WTC11 (cell line): ENCODE results near the gene FAM221B.

Source experiments
- GABPB1 ChIP-seq: sonication (generic); formaldehyde crosslinking; IDR thresholded peaks from 2 replicates; pipeline ENCODE4 v1.8.1; 2023; ENCODE audit warnings: mild to moderate bottlenecking, missing genetic modification reagents
- NFE2L1 ChIP-seq: sonication (generic); formaldehyde crosslinking; IDR thresholded peaks from 2 replicates; pipeline ENCODE4 v1.8.1; 2023; ENCODE audit warnings: missing genetic modification reagents
- ZNF416 ChIP-seq: fragments of 250-450 bp; sonication (Bioruptor Pico); IDR thresholded peaks from 2 replicates; pipeline ENCODE4 v1.9.0; 2021; ENCODE audit warnings: mild to moderate bottlenecking, inconsistent platforms
- TF ChIP-seq, protein P1 (sequence below): sonication (generic); formaldehyde crosslinking; IDR thresholded peaks from 2 replicates; pipeline ENCODE4 v1.8.0; 2022; ENCODE audit warnings: mild to moderate bottlenecking, missing genetic modification reagents
- TF ChIP-seq, protein P2 (sequence below): sonication (generic); formaldehyde crosslinking; IDR thresholded peaks from 2 replicates; pipeline ENCODE4 v1.8.1; 2022; ENCODE audit warnings: mild to moderate bottlenecking, moderate library complexity, missing genetic modification reagents
- TF ChIP-seq, protein P3 (sequence below): fragments of 200-600 bp; IDR thresholded peaks from 2 replicates; pipeline ENCODE4 v1.8.0; 2022; ENCODE audit warnings: antibody characterized with exemption

DNA sequence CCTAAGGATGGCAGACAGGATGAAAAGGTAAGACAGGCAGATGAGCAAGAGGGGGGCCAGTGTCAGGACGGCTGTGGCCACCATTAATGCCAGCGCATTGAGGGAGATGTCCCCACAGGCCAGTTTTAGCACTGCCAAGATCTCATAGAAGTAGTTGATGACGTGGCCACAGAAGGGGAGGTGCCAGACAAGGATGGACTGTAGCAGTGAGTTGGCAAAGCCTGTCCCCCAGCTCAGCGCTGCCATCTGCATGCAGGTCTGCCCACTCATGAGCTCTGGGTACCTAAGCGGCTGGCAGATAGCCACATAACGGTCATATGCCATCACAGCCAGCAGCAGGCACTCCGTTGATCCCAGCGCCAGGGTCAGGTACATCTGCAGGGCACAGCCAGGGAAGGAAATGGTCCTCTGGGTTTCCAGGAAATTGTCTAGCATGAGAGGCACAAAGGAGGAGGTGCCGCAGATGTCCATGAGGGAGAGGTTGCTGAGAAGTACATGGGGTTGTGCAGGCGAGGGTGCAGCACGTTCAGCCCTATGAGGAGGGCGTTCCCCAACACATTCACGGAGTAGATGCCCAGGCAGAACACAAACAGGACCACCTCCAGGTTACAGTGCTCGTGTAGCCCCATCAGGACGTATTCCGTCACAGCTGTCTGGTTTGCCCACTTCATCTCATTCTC, 30.9 kb upstream of the FAM221B start:
- TF ChIP-seq, protein P1, sequence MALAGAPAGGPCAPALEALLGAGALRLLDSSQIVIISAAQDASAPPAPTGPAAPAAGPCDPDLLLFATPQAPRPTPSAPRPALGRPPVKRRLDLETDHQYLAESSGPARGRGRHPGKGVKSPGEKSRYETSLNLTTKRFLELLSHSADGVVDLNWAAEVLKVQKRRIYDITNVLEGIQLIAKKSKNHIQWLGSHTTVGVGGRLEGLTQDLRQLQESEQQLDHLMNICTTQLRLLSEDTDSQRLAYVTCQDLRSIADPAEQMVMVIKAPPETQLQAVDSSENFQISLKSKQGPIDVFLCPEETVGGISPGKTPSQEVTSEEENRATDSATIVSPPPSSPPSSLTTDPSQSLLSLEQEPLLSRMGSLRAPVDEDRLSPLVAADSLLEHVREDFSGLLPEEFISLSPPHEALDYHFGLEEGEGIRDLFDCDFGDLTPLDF: no peak
- TF ChIP-seq GABPB1 (CRISPR knock-in tag) (no peak), NFE2L1 (CRISPR knock-in tag) (no peak), ZNF416 (CRISPR knock-in tag) (no peak)
- TF ChIP-seq, protein P2, sequence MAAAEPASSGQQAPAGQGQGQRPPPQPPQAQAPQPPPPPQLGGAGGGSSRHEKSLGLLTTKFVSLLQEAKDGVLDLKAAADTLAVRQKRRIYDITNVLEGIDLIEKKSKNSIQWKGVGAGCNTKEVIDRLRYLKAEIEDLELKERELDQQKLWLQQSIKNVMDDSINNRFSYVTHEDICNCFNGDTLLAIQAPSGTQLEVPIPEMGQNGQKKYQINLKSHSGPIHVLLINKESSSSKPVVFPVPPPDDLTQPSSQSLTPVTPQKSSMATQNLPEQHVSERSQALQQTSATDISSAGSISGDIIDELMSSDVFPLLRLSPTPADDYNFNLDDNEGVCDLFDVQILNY (CRISPR knock-in tag): no peak
- TF ChIP-seq, protein P3, sequence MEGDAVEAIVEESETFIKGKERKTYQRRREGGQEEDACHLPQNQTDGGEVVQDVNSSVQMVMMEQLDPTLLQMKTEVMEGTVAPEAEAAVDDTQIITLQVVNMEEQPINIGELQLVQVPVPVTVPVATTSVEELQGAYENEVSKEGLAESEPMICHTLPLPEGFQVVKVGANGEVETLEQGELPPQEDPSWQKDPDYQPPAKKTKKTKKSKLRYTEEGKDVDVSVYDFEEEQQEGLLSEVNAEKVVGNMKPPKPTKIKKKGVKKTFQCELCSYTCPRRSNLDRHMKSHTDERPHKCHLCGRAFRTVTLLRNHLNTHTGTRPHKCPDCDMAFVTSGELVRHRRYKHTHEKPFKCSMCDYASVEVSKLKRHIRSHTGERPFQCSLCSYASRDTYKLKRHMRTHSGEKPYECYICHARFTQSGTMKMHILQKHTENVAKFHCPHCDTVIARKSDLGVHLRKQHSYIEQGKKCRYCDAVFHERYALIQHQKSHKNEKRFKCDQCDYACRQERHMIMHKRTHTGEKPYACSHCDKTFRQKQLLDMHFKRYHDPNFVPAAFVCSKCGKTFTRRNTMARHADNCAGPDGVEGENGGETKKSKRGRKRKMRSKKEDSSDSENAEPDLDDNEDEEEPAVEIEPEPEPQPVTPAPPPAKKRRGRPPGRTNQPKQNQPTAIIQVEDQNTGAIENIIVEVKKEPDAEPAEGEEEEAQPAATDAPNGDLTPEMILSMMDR: no peak
